HG02870 (cell line): ENCODE data around the gene HCFC1.

Experiments used
- ATAC-seq: cut with Tn5 transposase; IDR thresholded peaks from one replicate; pipeline ENCODE4 v1.9.1; 2021; ENCODE audit warnings: mild to moderate bottlenecking, moderate library complexity; ENCODE audit not compliant: unreplicated experiment

The HCFC1 gene

GRCh38 chrX:153971450-153972367 is at the start of gene HCFC1:
TSS of gene HCFC1 (minus strand) at chrX:153971818. CDS start at chrX:153970840, 978 bp downstream.
- ATAC-seq = peak; percentile 43

- no peak for ATAC-seq
Observed at GRCh38 chrX:154021131-154021611, 49.6 kb upstream of the HCFC1 start.

- ATAC-seq = no peak
Observed at GRCh38 chrX:154020536-154021115, 49.0 kb upstream of the HCFC1 start.

GRCh38 chrX:154019633-154020528 is 48.3 kb upstream of the HCFC1 start, which contains the start of gene IRAK1:
TSS of gene IRAK1 (minus strand) at chrX:154019902. CDS start at chrX:154019812, 90 bp downstream.
- ATAC-seq = peak; percentile 46

- ATAC-seq = no peak
Observed at GRCh38 chrX:154019061-154019621, 47.5 kb upstream of the HCFC1 start.

- ATAC-seq = no peak
Observed at GRCh38 chrX:154018518-154019060, 47.0 kb upstream of the HCFC1 start.

GRCh38 chrX:154017766-154018517 is 46.3 kb upstream of the HCFC1 start:
- ATAC-seq = no peak

GRCh38 chrX:154016366-154017076 is 44.9 kb upstream of the HCFC1 start:
- ATAC-seq = no peak

GRCh38 chrX:154015581-154016264 is 44.1 kb upstream of the HCFC1 start:
- ATAC-seq = no peak

GRCh38 chrX:154014429-154015380 is 43.1 kb upstream of the HCFC1 start:
- no peak for ATAC-seq

GRCh38 chrX:154013614-154014360 is 42.2 kb upstream of the HCFC1 start:
- ATAC-seq = no peak

GRCh38 chrX:154013001-154013421 is 41.4 kb upstream of the HCFC1 start:
- ATAC-seq = no peak

- ATAC-seq = no peak
Observed at GRCh38 chrX:154012336-154012991, 40.8 kb upstream of the HCFC1 start.

- no peak for ATAC-seq
Observed at GRCh38 chrX:154011376-154012335, 40.0 kb upstream of the HCFC1 start.
